Stimulated activated CD8-positive, alpha-beta memory T cell treated with anti-CD3 and anti-CD28 coated beads, Interleukin-15, amount 100 ng/mL, for 4 hours (primary cell): ENCODE data around the gene ACYP2.
"Not testable (repeated sequence)": the region's sequence is repeated elsewhere in the genome, so short reads cannot be mapped to it uniquely, and the experiment has no call there.

Experiments used
- DNase-seq, 2 donors: peaks; one replicate each; pipeline ENCODE4 v3.0.0-alpha.2; 2020; ENCODE audit warnings: low read depth in 2 of 2

The ACYP2 gene

DNA sequence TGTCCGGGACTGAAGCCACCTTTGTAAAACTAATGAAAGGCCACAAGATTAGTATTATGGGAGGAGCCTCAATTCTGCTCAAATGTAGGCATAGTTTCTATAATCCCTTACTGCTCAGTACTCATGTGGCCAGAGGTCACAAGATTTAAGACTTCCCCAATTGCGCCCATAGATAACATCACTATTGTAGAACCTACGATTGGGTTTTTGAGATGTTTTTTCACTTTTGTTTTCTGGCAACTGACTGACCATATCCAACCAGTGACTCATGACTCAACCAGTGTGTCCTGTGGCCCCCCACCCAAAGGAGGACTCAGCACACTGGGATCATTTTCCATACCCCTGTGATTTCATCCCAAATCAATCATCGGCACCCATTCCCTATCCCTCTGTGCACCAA lies 155.8 kb downstream of the ACYP2 start:
- DNase-seq, result no peak

DNA sequence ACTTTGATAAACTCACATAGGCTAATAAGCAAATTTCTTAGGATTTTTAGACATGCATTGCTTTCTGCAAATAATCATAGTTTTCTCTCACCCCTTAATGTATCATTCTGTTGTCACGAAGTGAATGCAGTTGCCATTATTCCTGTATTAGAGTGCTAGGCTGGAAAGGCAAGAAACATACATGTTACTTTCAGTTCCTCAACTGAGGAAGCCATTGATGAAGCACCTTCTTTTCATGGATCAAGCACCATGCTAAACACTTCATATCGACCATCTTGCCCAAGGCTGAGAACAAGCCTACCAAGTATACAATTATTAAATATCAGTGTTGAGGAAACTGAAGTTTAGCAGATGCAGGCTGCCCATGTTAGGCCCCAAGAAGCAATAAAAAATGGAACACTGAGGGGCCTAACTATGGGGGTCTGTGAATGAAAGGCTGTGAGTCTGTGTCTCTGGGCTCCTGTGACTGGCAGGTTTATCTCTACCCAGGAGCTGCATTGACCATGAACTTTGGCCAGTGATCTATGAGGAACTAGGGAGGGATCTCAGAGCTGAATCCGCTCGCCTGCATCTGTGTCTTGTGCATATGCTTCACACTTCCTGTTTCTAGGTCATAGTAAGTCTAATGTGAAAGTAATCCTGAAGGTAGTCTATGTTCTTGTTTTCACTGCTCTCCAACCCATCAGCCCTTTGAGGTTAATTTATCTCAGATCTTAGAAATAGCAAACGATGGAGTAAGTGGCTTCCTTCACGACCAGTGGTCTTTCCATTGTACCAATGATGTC lies 156.6 kb downstream of the ACYP2 start:
- DNase-seq, result no peak

DNA sequence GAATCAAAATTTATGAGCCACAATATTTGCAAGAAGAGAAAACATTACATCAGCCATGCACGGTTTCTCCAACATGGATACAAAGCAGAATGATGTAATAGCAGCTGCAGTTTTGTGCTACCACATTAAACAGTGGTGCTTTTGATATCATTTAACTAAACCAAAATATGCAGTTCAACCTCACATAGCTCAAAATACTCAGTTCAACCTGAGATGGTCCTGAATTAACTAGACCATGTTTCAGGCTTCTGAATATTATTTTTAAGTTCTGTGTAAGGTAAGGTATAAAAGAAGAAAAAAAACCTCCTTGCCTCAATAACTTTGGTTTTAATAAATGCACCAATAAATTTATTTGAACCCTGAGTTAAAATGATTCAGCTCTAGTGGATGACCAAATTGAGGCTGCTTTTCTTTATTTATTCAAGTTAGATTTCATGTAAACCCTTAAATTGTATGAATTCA lies 159.4 kb downstream of the ACYP2 start:
- DNase-seq, result no peak

DNA sequence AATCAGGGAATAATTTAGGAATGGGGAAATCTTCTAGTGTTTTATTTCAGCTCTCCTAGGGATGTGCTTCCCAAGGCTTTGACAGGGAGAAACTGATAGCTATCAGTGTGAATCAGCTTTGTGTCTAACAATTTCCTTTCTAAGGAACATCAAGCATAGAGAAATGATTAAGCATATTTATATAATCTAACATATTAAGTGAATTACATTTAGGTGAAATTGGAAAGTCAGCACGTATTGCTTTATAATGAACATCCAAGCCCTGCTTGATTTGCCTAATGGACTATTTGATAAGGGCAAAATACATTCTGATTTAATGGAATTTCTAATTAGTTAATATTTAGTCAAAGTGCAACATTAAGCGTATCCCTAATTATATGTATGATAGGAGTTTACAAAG lies 160.1 kb downstream of the ACYP2 start:
- DNase-seq, result no peak

DNA sequence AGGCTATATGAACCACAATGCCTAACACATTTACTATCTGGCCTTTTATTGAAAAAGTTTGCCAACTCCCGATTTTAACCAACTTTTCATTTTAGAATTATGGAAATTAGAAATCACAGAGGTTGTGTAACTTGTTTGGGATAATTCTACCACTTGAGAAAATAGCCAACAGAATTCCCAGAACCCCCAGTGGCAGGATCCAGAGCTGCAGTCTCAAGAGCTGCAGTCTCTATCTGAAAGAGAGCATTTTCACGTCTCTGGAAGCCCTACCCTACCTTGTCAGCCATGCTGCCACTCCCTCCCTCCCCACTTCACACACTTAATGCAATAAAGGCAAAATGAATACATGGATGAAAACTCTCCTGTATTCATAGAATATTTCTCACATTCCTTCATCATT lies 164.0 kb downstream of the ACYP2 start:
- no peak for DNase-seq

- no peak for DNase-seq
Measured at GRCh38 chr2:54284826-54285225, 169.4 kb downstream of the ACYP2 start.

DNA sequence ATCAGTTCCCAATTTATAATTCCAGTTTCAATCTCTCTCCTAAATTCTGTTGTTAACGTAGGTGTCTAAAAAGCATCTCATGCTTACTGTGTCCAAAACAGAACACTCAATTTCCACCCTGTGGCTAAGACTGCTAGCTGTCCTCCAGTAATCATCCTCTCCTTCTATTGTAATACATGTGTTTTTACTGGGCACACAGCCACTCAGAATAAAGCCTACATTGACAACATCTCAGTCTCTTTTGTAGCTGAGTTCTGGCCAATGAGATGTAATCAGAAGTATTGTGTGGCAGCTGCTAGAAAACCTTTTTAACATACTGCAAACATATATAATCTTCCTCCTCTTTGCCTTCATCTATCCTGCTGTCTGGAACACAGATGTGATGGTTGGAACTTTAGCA lies 170.0 kb downstream of the ACYP2 start:
- no peak for DNase-seq

DNA sequence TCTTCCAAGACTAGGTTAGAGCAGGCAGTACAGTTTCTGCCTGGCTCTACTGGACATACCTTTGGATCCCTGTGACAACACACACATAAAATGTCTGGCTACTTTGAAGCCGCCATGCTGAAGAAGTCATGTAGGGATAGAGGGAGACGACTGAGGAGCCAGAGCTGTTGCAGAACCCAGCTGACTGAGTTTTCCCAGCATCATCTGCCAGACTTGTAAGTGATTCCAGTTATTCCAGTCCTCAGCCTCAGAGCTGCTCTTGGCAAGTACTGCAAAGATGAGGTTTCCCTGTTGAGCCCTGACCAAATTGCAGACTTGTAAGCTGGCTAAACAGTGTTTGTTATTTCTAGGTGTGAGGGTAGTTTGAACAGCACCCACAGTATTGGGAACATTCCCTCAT lies 172.1 kb downstream of the ACYP2 start:
- no peak for DNase-seq

GRCh38 chr2:54289917-54290316 lies 174.5 kb downstream of the ACYP2 start:
- no peak for DNase-seq

DNA sequence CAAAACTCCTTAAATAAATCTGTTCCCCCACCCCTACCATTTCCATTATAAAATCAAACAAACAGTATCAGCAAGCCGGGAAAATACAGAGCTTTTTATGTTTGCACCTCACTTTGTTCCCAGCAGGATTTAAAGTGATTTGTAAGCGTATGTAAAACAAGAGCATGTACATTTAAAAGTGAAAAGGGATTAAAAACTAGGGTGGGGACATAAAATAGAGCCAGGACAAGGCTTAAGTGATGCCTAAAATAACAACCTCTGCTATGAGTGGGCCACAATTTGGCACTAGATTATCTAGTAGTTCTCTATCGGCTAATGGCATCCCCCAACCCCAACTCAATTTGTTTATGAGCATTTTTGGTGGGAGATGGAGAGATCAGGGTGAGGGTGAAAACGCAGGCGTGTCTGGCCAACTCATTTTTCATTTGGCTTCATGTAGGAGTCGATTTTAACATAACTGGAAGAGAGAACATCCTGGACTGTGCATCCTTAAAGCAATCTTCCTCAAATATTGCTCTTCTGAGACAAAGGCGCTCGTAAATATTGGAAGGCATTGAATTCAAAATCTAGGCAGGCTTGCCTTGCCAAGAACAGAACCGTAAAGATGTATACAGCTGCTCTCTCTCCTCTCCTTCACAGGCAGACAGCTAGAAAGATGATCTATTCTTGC lies 175.1 kb downstream of the ACYP2 start:
- no peak for DNase-seq

DNA sequence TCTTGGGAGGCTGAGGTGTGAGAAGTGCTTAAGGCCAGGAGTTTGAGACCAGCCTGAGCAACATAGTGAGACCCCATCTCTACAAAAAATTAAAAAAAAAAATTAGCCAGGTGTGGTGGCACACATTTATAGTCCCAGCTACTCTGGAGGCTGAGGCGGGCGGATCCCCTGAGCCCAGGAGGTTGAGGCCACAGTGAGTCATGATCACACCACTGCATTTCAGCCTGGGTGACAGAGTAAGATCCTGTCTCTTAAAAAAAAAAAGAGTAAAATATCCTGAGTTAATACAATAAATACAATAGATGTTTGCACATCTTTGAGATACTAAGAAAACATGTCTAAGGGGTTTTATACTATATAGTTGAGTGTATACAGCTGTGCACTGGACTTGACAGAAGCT lies 179.2 kb downstream of the ACYP2 start:
- not testable (repeated sequence) for DNase-seq

DNA sequence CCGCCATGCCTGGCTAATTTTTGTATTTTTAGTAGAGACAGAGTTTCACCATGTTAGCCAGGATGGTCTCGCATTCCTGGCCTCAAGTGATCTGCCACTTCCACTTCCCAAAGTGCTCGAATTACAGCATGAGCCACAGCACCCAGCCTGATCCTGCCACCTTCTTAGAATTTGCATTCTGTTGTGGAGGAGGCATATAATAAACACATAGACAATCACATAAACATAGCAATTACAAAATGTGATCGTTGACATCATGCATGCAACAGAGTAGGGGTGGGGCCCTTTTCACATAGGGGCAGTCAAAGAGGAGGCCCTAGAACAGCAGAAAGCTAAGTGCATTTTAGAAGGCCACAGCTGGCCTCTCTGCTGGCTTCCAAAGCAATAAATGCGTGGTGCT lies 180.5 kb downstream of the ACYP2 start:
- DNase-seq, result no peak

- DNase-seq, result no peak
Measured at GRCh38 chr2:54298514-54298913, 183.1 kb downstream of the ACYP2 start.

- no peak for DNase-seq
Measured at GRCh38 chr2:54303631-54304030, 188.2 kb downstream of the ACYP2 start.

DNA sequence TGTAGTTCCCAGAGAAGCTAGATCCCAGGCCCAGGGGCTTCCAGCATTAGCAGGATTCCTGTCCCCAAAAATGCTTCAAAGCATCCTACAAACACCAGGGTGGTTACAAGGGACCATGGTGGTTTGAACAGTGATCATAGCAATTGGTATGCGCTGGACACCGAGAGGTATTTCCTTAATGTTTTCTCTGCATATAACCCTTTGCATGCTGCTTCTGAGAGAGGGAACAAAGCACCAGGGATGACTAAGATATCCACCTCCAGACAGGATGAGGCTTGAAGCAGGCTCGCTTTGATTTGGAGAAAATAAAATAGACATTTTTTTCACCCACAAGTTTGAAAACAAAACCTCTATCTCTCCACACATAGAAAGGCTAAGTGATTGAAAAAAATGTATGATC lies 191.1 kb downstream of the ACYP2 start:
- no peak for DNase-seq

DNA sequence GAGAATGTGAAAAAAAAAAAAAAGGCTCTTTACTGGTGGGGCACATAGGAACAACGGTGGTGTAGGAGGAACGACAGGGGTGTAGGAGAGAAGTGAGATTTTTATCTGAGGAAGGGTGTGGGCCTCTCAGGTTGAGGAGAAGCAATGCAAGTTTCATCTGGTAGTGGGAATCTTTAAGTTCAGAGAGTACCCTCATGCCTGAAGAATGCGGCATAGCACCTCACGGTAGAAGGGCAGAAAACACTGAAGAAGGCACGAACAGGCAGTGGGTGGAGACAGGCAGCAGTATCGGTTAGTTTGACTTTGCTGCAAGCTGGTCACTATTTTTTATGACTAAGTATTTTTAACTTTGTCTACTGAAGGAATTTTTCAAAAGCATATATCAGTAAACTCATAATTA lies 192.8 kb downstream of the ACYP2 start:
- DNase-seq, result no peak

DNA sequence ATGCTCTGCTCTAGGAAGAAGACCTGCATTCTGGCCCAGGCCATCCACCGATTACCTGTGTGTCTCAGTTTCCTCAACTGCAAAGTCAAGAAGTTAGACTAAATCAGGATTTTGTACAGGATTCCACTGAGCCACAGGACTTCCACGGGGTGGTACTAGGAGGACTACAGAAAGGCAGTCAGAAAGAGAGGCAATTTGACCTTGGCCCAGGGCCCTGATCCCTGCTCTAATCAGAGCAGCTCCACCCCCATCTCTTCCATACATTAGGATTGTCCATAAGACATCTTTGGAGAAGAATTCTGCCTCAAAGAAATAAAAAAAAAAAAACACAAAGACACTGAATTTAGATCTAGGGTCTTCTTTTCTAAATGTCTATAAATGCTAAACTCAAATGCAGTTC lies 193.4 kb downstream of the ACYP2 start:
- DNase-seq, result no peak

DNA sequence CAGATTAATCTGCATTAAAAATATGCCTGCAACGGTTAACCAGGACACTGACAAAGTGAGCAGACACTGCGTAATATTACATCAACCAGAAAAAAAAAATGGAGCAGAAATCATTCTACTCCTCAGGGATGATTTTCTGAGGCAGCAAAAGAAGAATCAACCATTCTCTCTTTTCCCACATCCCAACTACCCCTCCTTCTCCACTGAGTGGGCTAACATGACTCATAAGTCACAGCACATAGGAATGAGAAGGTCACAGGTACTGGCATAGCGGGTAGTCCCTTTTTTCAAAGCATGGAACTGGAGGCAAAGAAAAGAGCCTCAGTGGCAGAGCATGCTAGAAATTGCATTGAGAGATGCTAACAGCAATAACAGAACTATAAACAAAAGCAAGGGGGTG lies 194.9 kb downstream of the ACYP2 start:
- no peak for DNase-seq

DNA sequence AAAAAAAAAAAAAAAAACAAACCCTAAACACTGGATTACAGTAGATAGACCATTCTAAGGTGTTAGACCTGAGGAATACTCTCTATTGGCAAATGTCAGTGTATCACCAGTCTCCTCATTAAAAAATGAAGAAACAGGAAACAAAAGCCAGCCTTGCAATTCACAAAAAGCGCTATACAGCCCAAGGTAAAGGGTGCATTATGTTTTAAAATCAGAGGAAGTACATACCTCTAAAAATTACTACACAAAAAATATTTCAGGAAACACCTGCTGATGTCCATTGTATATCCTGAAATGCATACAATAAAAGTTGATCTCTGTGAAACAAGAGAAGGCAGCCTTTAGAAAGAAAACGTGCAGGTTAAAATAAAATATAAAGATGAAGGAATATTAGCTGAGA lies 195.5 kb downstream of the ACYP2 start:
- no peak for DNase-seq

DNA sequence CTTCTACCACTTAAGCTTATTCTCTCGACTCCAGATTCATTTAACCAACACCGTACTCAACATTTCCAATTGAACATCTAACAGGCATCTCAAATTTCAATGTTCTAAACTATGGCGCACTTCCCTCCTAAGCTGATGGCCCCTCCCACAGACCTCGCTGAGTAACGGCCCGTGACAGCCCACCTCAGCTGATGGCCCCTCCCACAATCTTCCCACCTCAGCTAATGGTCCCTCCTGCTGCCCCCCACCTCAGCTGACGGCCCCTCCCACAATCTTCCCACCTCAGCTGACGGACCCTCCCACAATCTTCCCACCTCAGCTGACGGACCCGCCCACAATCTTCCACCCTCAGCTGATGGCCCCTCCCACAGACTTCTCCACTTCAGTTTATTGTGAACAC lies 197.7 kb downstream of the ACYP2 start:
- no peak for DNase-seq

- DNase-seq, result no peak
Measured at GRCh38 chr2:54317973-54318372, 202.6 kb downstream of the ACYP2 start.

DNA sequence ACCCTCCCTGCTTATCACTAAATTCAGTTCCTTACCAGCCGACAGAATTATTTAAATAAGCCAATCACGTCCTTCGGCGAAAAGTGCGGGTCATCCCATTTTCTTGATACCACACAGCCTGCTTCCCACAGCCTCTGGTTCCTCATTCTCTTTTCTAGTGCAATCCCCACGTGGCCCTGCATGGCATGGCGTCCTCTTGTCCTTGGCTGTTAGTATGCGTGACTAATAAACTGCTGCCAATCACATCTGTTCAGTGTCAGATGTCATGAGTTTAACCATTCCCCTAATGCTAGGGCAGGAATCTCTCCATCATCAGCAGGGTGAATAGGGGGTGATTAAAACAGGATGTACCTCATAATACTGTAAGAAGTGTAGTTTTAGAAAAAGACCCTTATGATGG lies 203.4 kb downstream of the ACYP2 start:
- DNase-seq, result no peak

DNA sequence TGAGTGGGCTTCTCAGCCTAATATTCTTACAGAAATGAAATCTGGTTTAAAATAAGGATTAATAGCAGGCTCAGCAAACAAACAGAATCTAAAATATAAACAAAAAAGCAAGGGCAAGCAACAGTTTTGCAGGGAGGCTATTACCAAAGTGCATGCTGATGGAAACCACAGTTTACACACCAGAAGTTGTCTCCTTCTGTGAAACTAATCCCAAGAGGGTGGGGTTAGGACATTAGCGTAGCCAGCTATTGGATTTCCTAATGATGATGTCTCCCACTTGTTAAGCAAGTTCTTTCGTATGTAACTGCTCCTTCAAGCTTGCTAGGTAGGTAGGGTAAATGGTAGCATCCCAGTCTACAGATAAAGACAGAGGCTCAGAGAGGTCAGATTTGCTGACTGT lies 205.6 kb downstream of the ACYP2 start:
- DNase-seq, result no peak

- not testable (repeated sequence) for DNase-seq
Measured at GRCh38 chr2:54324517-54324916, 209.1 kb downstream of the ACYP2 start.
